Measurements from ENCODE around the gene CXCL5. TPM values are rescaled to one million over a fixed set of nuclear protein-coding genes. Genes with fewer than 3 reads are reported as not detected.
A peak's percentile ranks its signal among the peaks of the same experiment; 100 is the strongest.

The CXCL5 gene
- total and polyA plus RNA-seq, 2 experiments from 2014 or later, result 7.5 to 7.6 TPM

GRCh38 chr4:74044677-74045076 lies 46.2 kb upstream of the CXCL5 start:
- no peaks in the 10 kb centered on the region; the same call in 2 of the 3 replicates for H3K36me3 Mint-ChIP-seq (ENCODE audit: low read depth)

DNA sequence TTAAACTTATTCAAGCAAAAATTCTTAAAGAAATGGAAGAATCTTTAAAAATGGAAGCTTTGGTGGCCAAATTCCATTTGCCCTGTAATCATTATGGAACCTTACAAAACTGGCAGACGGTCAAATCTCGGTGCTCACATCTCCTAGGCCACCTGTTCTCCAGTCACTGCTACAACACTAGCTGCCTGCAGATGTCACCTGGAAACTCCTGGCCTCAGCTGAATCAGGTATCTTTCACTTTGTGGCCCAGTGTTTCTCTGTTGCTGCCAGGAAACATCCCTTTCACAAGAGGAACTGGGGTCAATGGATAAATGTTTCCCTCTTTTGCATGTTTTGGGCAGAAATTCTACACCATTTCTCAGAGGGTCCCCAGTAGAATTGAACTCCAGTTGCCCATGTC lies 44.2 kb upstream of the CXCL5 start:
- H3K27me3 ChIP-seq (ENCODE audit: insufficient read depth), result no peaks in the 10 kb centered on the region
- H4K20me1 ChIP-seq (replicated peaks; ENCODE audit: insufficient read depth), result no peaks in the 10 kb centered on the region
- H3F3A ChIP-seq (replicated peaks; ENCODE audit: low read depth), result no peaks in the 10 kb centered on the region
- H3K79me2 ChIP-seq (replicated peaks; ENCODE audit: insufficient read depth), result no peaks in the 10 kb centered on the region
- TF ChIP-seq CTCF (conservative IDR thresholded peaks at IDR 0.05; ENCODE audit: low read depth in 2 of 2), result peak; percentile 31 to 53
- no peak for TF ChIP-seq EZH2 (IDR thresholded peaks at IDR 0.05; ENCODE audit: low read depth, unreplicated experiment)
- peak; percentile 35 for DNase-seq (ENCODE audit: low spot score)
- H3K4me3 ChIP-seq, result no peak overlapping the region
- Mint-ChIP-seq H3K9me3 (peaks cover 14% of the 10 kb centered on the region; the same call in 1 of the 3 replicates), H3K4me1 (peaks cover 23% of the 10 kb centered on the region), H3K27ac (no peak overlapping the region), H3K27me3 (ENCODE audit: insufficient read depth, low read depth, poor library complexity) (peaks cover 2% of the 10 kb centered on the region), H3K36me3 (ENCODE audit: low read depth) (no peaks in the 10 kb centered on the region; the same call in 1 of the 3 replicates), H3K4me3 (no peak overlapping the region)
- no peaks in the 10 kb centered on the region for H3K9me2 ChIP-seq (ENCODE audit: insufficient read depth)
- H2AFZ ChIP-seq, result peak overlapping the region; percentile 33; the same call in 1 of the 2 replicates
- no peak overlapping the region for H3K27ac ChIP-seq (ENCODE audit: low read depth)
- no peak overlapping the region for H3K4me2 ChIP-seq
- peaks cover 10% of the 10 kb centered on the region for H3K4me1 ChIP-seq (ENCODE audit: insufficient read depth)
- H3K36me3 ChIP-seq (ENCODE audit: insufficient read depth), result no peaks in the 10 kb centered on the region
- no peak for ATAC-seq

More at GRCh38 chr4:74044677-74045076, 46.2 kb upstream of the CXCL5 start:
- Mint-ChIP-seq H3K4me3 (no peak overlapping the region), H3K9me3 (peaks cover 16% of the 10 kb centered on the region; the same call in 1 of the 3 replicates), H3K27ac (no peak overlapping the region), H3K27me3 (ENCODE audit: insufficient read depth, low read depth, poor library complexity) (no peaks in the 10 kb centered on the region), H3K4me1 (peaks cover 13% of the 10 kb centered on the region; the same call in 2 of the 3 replicates)
- TF ChIP-seq ZNF331 (CRISPR knock-in tag; IDR thresholded peaks at IDR 0.05; ENCODE audit: low read depth) (no peak), CTCF (conservative IDR thresholded peaks at IDR 0.05; ENCODE audit: low read depth in 2 of 2) (no peak), STAT1 (IDR thresholded peaks at IDR 0.05; ENCODE audit: unreplicated experiment) (no peak)
- no peaks in the 10 kb centered on the region for H3F3A ChIP-seq (replicated peaks; ENCODE audit: low read depth)
- no peak overlapping the region for H3K4me2 ChIP-seq
- H3K27me3 ChIP-seq (ENCODE audit: insufficient read depth), result no peaks in the 10 kb centered on the region
- H3K4me3 ChIP-seq, result no peak overlapping the region
- DNase-seq (ENCODE audit: low spot score), result no peak
- H3K9me2 ChIP-seq (ENCODE audit: insufficient read depth), result no peaks in the 10 kb centered on the region
- no peak overlapping the region for H3K27ac ChIP-seq (ENCODE audit: low read depth)
- H4K20me1 ChIP-seq (replicated peaks; ENCODE audit: insufficient read depth), result no peaks in the 10 kb centered on the region
- H3K36me3 ChIP-seq (ENCODE audit: insufficient read depth), result no peaks in the 10 kb centered on the region
- no peaks in the 10 kb centered on the region for H3K79me2 ChIP-seq (replicated peaks; ENCODE audit: insufficient read depth)
- no peak for ATAC-seq
- H2AFZ ChIP-seq, result no peak overlapping the region
- H3K4me1 ChIP-seq (ENCODE audit: insufficient read depth), result peaks cover 4% of the 10 kb centered on the region

- H3K4me3 Mint-ChIP-seq, result no peak overlapping the region
- TF ChIP-seq STAT1 (IDR thresholded peaks at IDR 0.05; ENCODE audit: unreplicated experiment) (no peak), NANOG (IDR thresholded peaks at IDR 0.05; ENCODE audit: borderline replicate concordance) (no peak), ZNF331 (CRISPR knock-in tag; IDR thresholded peaks at IDR 0.05; ENCODE audit: low read depth) (no peak), JUNB (IDR thresholded peaks at IDR 0.05; ENCODE audit: unreplicated experiment) (no peak), EZH2 (IDR thresholded peaks at IDR 0.05; ENCODE audit: low read depth, unreplicated experiment) (no peak), POLR2AphosphoS5 (IDR thresholded peaks at IDR 0.05; ENCODE audit: low read depth) (no peak), CTCF (conservative IDR thresholded peaks at IDR 0.05; ENCODE audit: low read depth in 2 of 2) (no peak)
- TF ChIP-seq, protein P1, sequence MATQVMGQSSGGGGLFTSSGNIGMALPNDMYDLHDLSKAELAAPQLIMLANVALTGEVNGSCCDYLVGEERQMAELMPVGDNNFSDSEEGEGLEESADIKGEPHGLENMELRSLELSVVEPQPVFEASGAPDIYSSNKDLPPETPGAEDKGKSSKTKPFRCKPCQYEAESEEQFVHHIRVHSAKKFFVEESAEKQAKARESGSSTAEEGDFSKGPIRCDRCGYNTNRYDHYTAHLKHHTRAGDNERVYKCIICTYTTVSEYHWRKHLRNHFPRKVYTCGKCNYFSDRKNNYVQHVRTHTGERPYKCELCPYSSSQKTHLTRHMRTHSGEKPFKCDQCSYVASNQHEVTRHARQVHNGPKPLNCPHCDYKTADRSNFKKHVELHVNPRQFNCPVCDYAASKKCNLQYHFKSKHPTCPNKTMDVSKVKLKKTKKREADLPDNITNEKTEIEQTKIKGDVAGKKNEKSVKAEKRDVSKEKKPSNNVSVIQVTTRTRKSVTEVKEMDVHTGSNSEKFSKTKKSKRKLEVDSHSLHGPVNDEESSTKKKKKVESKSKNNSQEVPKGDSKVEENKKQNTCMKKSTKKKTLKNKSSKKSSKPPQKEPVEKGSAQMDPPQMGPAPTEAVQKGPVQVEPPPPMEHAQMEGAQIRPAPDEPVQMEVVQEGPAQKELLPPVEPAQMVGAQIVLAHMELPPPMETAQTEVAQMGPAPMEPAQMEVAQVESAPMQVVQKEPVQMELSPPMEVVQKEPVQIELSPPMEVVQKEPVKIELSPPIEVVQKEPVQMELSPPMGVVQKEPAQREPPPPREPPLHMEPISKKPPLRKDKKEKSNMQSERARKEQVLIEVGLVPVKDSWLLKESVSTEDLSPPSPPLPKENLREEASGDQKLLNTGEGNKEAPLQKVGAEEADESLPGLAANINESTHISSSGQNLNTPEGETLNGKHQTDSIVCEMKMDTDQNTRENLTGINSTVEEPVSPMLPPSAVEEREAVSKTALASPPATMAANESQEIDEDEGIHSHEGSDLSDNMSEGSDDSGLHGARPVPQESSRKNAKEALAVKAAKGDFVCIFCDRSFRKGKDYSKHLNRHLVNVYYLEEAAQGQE (IDR thresholded peaks at IDR 0.05; ENCODE audit: unreplicated experiment), result no peak
Observed at GRCh38 chr4:74041418-74041817, 42.9 kb upstream of the CXCL5 start.

More at GRCh38 chr4:74041418-74041817, 42.9 kb upstream of the CXCL5 start:
- no peak overlapping the region for H3K27ac ChIP-seq (ENCODE audit: low read depth)
- H3K4me1 ChIP-seq (ENCODE audit: insufficient read depth), result peaks cover 23% of the 10 kb centered on the region
- H4K20me1 ChIP-seq (replicated peaks; ENCODE audit: insufficient read depth), result no peaks in the 10 kb centered on the region
- H3K36me3 ChIP-seq (ENCODE audit: insufficient read depth), result no peaks in the 10 kb centered on the region
- no peak overlapping the region for H3K4me3 ChIP-seq
- H3K4me2 ChIP-seq, result no peak overlapping the region
- no peak for ATAC-seq
- Mint-ChIP-seq H3K27ac (no peak overlapping the region), H3K27me3 (ENCODE audit: insufficient read depth, low read depth, poor library complexity) (peaks cover 2% of the 10 kb centered on the region), H3K4me1 (peaks cover 34% of the 10 kb centered on the region), H3K36me3 (ENCODE audit: low read depth) (no peaks in the 10 kb centered on the region; the same call in 2 of the 3 replicates), H3K9me3 (peaks cover under 1% of the 10 kb centered on the region; the same call in 1 of the 3 replicates)
- H3F3A ChIP-seq (replicated peaks; ENCODE audit: low read depth), result no peaks in the 10 kb centered on the region
- no peaks in the 10 kb centered on the region for H3K9me2 ChIP-seq (ENCODE audit: insufficient read depth)
- no peak overlapping the region for H2AFZ ChIP-seq
- no peaks in the 10 kb centered on the region for H3K79me2 ChIP-seq (replicated peaks; ENCODE audit: insufficient read depth)
- DNase-seq (ENCODE audit: low spot score), result no peak
- H3K27me3 ChIP-seq (ENCODE audit: insufficient read depth), result no peaks in the 10 kb centered on the region
